PC-9 (cell line): Measurements from ENCODE around the gene KCNH3. TPM values are rescaled to one million over a fixed set of nuclear protein-coding genes. Genes with fewer than 3 reads are reported as not detected.
A peak's percentile ranks its signal among the peaks of the same experiment; 100 is the strongest.

Experiments used
- BruUV-seq: library from RNA; stranded (reverse); fragments of 400-500 nt; replicated peaks from 2 replicates; lab custom pipeline; 2021; lab: Mats Ljungman, UMichigan
- CTCF ChIA-PET: fragments of 300-600 bp; sonication (Branson Sonifier 250); formaldehyde crosslinking; loops from one replicate; lab custom pipeline; 2022; ENCODE audit warnings: antibody characterized with exemption; lab: Charles Lee
- POLR2A ChIA-PET: fragments of 300-600 bp; sonication (Branson Sonifier 250); formaldehyde crosslinking; loops from one replicate; lab custom pipeline; 2022; ENCODE audit warnings: antibody characterized with exemption; ENCODE audit not compliant: unreplicated experiment; lab: Charles Lee
- DNase-seq, 2 experiments: peaks; one replicate each; pipeline versions ENCODE4 v3.0.0 to v3.0.0-alpha.2; 2015 to 2022; ENCODE audit warnings: mixed read lengths in 1 of 2
- H2AFZ ChIP-seq: fragments of 200-600 bp; sonication (generic); 2 replicates; pipeline ENCODE4 v1.8.1; 2017; ENCODE audit warnings: antibody characterized with exemption
- H3F3A ChIP-seq: fragments of 200-600 bp; sonication (generic); 2 replicates; pipeline ENCODE4 v1.8.1; 2017; ENCODE audit warnings: antibody characterized with exemption, mild to moderate bottlenecking, low read depth; ENCODE audit not compliant: insufficient read depth
- H3K27ac ChIP-seq: fragments of 200-600 bp; sonication (generic); 2 replicates; pipeline ENCODE4 v1.6.1; 2016; ENCODE audit warnings: mixed run types
- H3K27me3 ChIP-seq: fragments of 200-600 bp; sonication (generic); 2 replicates; pipeline ENCODE4 v1.6.1; 2016; ENCODE audit warnings: low read depth, mixed run types; ENCODE audit not compliant: insufficient read depth
- H3K36me3 ChIP-seq: fragments of 200-600 bp; sonication (generic); 2 replicates; pipeline ENCODE4 v1.6.1; 2016; ENCODE audit warnings: low read depth, mixed run types
- H3K4me1 ChIP-seq: fragments of 200-600 bp; sonication (generic); replicated peaks from 2 replicates; pipeline ENCODE4 v1.6.1; 2016; ENCODE audit warnings: mixed run types; ENCODE audit not compliant: insufficient read depth
- H3K4me2 ChIP-seq: fragments of 200-600 bp; sonication (generic); 2 replicates; pipeline ENCODE4 v1.6.1; 2017; ENCODE audit warnings: mixed run types
- H3K4me3 ChIP-seq: fragments of 200-600 bp; sonication (generic); 2 replicates; pipeline ENCODE4 v1.6.1; 2016; ENCODE audit warnings: mixed run types
- H3K79me2 ChIP-seq: fragments of 200-600 bp; sonication (generic); 2 replicates; pipeline ENCODE4 v1.6.1; 2017; ENCODE audit warnings: low read depth, mixed run types
- H3K9me2 ChIP-seq: fragments of 200-600 bp; sonication (generic); 2 replicates; pipeline ENCODE4 v1.8.1; 2017; ENCODE audit warnings: mild to moderate bottlenecking; ENCODE audit not compliant: insufficient read depth
- H3K9me3 ChIP-seq: fragments of 200-600 bp; sonication (generic); 2 replicates; pipeline ENCODE4 v1.8.1; 2016; ENCODE audit warnings: low read depth; ENCODE audit not compliant: insufficient read depth
- H4K20me1 ChIP-seq: fragments of 200-600 bp; sonication (generic); 2 replicates; pipeline ENCODE4 v1.8.1; 2017; ENCODE audit not compliant: insufficient read depth
- EZH2 ChIP-seq: fragments of 200-600 bp; sonication (generic); IDR thresholded peaks from 2 replicates; pipeline ENCODE4 v1.8.0; 2017; ENCODE audit warnings: antibody characterized with exemption, low read depth
- intact Hi-C: fragments of 100-400 bp; cut with micrococcal nuclease; formaldehyde crosslinking; loops from one replicate; pipeline ENCODE4 v1.10.0; 2022; ENCODE audit not compliant: unreplicated experiment
- total RNA-seq: library from RNA; stranded (reverse); gene quantifications from 2 replicates; pipeline ENCODE4 v1.2.3, GENCODE V29; 2021
- TF ChIP-seq, protein P1 (sequence below): fragments of 200-600 bp; sonication (generic); conservative IDR thresholded peaks from 2 replicates; pipeline ENCODE4 v1.6.1; 2017; ENCODE audit warnings: mixed run types, antibody characterized with exemption, mild to moderate bottlenecking, moderate library complexity

The KCNH3 gene
- total RNA-seq, 1 experiment from 2014 or later = not detected

DNA sequence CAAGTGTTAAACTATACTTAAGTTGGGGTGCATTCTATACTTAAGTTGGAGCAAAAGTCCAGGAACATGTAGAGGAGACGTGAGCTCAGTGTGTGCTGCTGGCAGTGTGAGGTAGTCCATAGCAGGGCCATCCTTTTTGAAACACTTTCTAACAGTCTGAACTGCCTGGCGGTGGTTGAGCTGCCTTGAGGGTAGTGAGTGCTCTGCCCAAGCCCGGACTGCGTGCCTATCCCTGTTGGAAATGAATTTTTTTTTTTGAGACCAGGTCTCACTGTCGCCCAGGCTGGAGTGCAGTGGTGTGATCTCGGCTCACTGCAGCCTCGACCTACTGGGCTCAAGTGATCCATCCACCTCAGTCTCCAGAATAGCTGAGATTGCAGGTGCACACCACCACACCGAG is 14.1 kb downstream of the KCNH3 start:
- no peak overlapping the region for H3K4me2 ChIP-seq
- peaks cover 4% of the 10 kb centered on the region; the same call in 1 of the 2 replicates for H3K27me3 ChIP-seq
- H3K79me2 ChIP-seq = no peaks in the 10 kb centered on the region
- TF ChIP-seq EZH2 = no peak
- TF ChIP-seq, protein P1, sequence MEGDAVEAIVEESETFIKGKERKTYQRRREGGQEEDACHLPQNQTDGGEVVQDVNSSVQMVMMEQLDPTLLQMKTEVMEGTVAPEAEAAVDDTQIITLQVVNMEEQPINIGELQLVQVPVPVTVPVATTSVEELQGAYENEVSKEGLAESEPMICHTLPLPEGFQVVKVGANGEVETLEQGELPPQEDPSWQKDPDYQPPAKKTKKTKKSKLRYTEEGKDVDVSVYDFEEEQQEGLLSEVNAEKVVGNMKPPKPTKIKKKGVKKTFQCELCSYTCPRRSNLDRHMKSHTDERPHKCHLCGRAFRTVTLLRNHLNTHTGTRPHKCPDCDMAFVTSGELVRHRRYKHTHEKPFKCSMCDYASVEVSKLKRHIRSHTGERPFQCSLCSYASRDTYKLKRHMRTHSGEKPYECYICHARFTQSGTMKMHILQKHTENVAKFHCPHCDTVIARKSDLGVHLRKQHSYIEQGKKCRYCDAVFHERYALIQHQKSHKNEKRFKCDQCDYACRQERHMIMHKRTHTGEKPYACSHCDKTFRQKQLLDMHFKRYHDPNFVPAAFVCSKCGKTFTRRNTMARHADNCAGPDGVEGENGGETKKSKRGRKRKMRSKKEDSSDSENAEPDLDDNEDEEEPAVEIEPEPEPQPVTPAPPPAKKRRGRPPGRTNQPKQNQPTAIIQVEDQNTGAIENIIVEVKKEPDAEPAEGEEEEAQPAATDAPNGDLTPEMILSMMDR = no peak
- no peak for DNase-seq
- ChIA-PET POLR2A (no interaction called here), CTCF (interaction anchor here (3.2 kb wide), 1 partner anchor 195 kb away, joined by 15 read pairs; no protein-coding TSS in a partner anchor)
- no peaks in the 10 kb centered on the region for H3K9me2 ChIP-seq
- H3K9me3 ChIP-seq = no peaks in the 10 kb centered on the region
- no peaks in the 10 kb centered on the region for H3K4me1 ChIP-seq
- no TSS peak for BruUV-seq
- no peaks in the 10 kb centered on the region for H3K36me3 ChIP-seq
- no peak overlapping the region for H2AFZ ChIP-seq
- no peaks in the 10 kb centered on the region for H4K20me1 ChIP-seq
- intact Hi-C loops = loop anchor here (1.0 to 2.0 kb wide), 3 partner anchors 38 to 195 kb away; partner anchors contain the start of gene FMNL3
- H3F3A ChIP-seq = no peaks in the 10 kb centered on the region
- no peak overlapping the region for H3K4me3 ChIP-seq
- H3K27ac ChIP-seq = no peak overlapping the region

DNA sequence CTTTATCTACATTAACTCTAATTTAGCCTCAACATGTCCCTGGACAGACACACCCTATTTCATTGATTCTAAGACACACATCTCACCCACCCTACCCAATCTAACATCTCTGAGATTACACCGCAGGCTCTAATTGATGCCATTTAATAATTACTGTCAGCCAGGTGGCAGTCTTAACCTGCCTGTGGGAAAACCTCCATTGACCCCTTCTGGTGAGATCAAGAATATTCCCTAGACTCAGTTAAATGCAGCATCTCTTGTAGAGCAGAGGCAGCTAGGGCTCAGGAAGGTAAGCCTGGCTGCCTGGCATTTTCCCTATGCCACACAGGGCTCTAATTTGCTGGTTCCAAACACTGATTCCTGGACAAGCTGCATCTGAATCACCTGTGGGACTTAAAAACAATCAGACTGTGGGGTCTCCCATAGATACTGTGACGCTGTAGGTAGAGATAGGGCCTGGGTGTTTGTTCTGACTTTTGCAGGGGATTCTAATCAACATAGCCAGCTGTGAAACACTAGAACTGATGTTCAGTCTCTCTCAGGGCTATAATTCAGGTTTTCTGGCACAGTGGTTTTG is 14.8 kb downstream of the KCNH3 start:
- no peak for TF ChIP-seq EZH2
- TF ChIP-seq, protein P1 = peak; percentile 77
- Histone ChIP-seq H3K79me2 (no peaks in the 10 kb centered on the region), H3K27me3 (peaks cover 4% of the 10 kb centered on the region; the same call in 1 of the 2 replicates), H3K4me1 (no peaks in the 10 kb centered on the region), H3K36me3 (no peaks in the 10 kb centered on the region), H2AFZ (no peak overlapping the region), H3K4me2 (no peak overlapping the region), H4K20me1 (no peaks in the 10 kb centered on the region), H3K4me3 (no peak overlapping the region), H3F3A (no peaks in the 10 kb centered on the region), H3K27ac (no peak overlapping the region), H3K9me3 (no peaks in the 10 kb centered on the region), H3K9me2 (no peaks in the 10 kb centered on the region)
- BruUV-seq = no TSS peak
- CTCF ChIA-PET = interaction anchor here (3.2 kb wide), 1 partner anchor 196 kb away, joined by 15 read pairs; no protein-coding TSS in a partner anchor
- intact Hi-C loops = loop anchor here (1.0 to 2.0 kb wide), 3 partner anchors 39 to 195 kb away; partner anchors contain the start of gene FMNL3
- POLR2A ChIA-PET = interaction anchor here (0.6 kb wide), 1 partner anchor 285 kb away, joined by 3 read pairs; no protein-coding TSS in a partner anchor
- peak in 1 of 2 experiments; percentile 52 for DNase-seq

DNA sequence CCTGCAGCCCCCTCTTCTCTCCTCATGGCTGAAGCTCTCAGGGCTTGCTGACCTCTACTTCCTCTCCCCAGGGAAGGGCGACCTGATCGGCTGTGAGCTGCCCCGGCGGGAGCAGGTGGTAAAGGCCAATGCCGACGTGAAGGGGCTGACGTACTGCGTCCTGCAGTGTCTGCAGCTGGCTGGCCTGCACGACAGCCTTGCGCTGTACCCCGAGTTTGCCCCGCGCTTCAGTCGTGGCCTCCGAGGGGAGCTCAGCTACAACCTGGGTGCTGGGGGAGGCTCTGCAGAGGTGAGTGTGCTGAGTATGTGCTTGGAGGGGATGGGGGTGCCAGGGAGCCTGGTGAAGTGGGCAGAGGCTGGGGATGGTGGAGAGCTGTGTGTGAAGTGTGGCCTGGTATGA is 15.4 kb downstream of the KCNH3 start:
- no TSS peak for BruUV-seq
- ChIA-PET POLR2A (no interaction called here), CTCF (interaction anchor here (3.2 kb wide), 1 partner anchor 196 kb away, joined by 15 read pairs; no protein-coding TSS in a partner anchor)
- Histone ChIP-seq H3K4me3 (no peak overlapping the region), H3K27me3 (peaks cover 4% of the 10 kb centered on the region; the same call in 1 of the 2 replicates), H3K79me2 (no peaks in the 10 kb centered on the region), H3K4me2 (no peak overlapping the region), H3K9me3 (no peaks in the 10 kb centered on the region), H3F3A (no peaks in the 10 kb centered on the region), H3K9me2 (no peaks in the 10 kb centered on the region), H4K20me1 (no peaks in the 10 kb centered on the region), H3K27ac (no peak overlapping the region), H3K36me3 (no peaks in the 10 kb centered on the region), H2AFZ (no peak overlapping the region), H3K4me1 (no peaks in the 10 kb centered on the region)
- TF ChIP-seq, protein P1 = no peak
- no peak for TF ChIP-seq EZH2
- DNase-seq = no peak
- intact Hi-C loops = no loop called here
